Kidney glomerular epithelial cell (primary cell): Measurements from ENCODE around the gene MTMR12.
"Not testable (repeated sequence)": the region's sequence is repeated elsewhere in the genome, so short reads cannot be mapped to it uniquely, and the experiment has no call there.

Experiments used
- DNase-seq: peaks from one replicate; lab custom pipeline; 2025; lab: John Stamatoyannopoulos, UW

MTMR12 gene

GRCh38 chr5:32323741-32324140 is 11.0 kb upstream of the MTMR12 start:
- DNase-seq = no peak

GRCh38 chr5:32322882-32323281 is 10.1 kb upstream of the MTMR12 start:
- no peak for DNase-seq

- not testable (repeated sequence) for DNase-seq
These were observed 9.0 kb upstream of the MTMR12 start for GRCh38 chr5:32321787-32322186.

- DNase-seq = no peak
These were observed 7.8 kb upstream of the MTMR12 start for GRCh38 chr5:32320576-32320975.

DNA sequence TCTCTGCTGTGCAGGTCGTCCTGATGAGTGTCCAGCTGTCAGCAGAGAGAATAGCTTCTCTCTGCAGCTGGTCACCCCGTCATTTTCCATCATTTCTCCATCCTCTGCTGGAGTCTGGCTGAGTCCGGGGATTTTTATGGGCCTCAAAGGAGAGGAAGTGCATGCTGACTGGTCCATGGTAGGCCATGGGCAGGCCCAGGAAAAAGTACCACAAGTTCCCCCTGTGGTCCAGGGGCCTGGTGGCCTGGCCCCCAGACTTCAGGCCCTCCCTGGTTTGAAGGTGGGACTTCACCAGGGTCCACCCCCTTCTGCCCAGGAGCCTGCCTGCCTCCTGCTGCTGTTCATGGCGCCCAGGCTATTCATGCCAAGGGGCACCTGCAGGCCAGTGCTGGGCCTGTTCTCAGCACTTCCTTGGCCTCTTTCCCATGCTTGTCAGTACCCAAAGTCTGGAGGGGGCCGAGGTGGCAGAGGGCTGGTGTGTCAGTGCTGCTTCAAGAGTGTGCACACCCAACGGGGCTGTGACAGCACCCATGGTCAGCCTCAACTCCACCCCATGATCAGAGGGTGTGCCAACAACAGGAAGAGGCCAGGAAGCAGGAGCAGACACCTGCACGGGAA is 7.3 kb upstream of the MTMR12 start:
- no peak for DNase-seq

DNA sequence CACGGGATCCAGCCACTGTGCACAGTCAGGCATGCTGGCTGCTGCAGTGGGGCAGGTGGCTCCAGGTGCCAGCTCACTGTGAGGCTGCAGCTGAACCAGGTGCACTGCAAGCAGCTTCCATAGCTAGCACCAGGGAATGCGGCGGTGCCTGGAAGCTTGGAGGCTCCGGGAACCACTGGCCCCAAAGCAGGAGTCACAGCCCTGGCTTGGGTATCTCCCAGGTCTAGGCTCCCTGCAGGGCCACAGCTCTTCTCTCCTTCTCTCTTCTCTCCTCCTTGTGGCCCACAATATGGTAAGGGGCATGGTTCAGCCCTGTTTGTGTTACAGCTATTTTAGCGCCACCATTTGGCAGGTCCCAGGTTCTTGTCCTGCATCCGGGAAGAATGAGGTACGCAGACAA is 6.7 kb upstream of the MTMR12 start:
- DNase-seq = no peak

GRCh38 chr5:32317041-32317440 is 4.3 kb upstream of the MTMR12 start:
- DNase-seq = no peak

- no peak for DNase-seq
These were observed 2.7 kb upstream of the MTMR12 start for GRCh38 chr5:32315221-32316014.

GRCh38 chr5:32314658-32315057 is 1.9 kb upstream of the MTMR12 start:
- DNase-seq = no peak

DNA sequence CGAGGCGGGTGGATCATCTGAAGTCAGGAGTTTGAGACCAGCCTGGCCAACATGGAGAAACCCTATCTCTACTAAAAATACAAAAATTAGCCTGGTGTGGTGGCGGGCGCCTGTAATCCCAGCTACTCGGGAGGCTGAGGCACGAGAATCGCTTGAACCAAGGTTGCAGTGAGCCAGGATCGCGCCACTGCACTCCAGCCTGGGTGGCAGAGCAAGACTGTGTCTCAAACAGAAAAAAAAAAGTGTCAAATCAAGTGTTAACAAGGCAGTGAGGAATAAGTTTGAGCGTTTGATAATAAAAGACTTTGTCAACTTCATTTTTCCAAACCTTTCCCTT is 1.4 kb upstream of the MTMR12 start:
- DNase-seq = not testable (repeated sequence)

DNA sequence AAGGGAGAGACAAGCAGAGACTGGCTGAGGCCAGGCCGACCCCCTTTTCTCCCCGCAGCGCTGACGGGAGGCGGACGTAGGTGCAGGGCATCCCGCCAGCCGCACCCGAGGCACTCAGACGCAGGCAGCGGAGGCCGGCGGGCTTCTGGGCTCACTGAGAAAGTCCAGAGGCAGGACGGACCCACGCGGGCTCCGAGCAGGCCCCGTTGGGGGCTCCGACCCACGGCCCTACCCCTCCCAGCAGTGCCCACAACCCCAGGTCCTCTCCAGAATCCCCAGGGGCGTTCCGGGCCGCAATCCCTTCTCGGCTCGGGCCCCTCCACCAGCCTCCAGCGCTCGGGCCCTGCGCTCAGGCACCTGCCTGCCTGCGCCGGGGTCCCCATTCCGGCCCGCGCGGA is 543 bp downstream of the MTMR12 start:
- peak; percentile 28 for DNase-seq

GRCh38 chr5:32311404-32312196 is 1.1 kb downstream of the MTMR12 start:
- no peak for DNase-seq

DNA sequence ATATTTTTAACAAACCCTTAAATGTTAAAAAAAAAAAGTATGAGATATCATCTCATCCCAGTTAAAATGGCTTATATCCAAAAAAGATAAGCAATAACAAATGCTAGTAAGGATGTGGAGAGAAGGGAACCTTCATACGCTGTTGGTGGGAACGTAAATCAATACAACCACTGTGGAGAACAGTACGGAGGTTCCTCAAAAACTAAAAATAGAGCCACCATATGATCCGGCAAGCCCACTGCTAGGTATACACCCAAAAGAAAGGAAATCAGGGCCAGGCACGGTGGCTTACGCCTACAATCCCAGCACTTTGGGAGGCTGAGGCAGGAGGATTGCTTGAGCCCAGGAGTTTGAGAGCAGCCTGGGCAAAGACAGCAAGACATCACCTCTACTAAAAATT is 3.0 kb downstream of the MTMR12 start:
- no peak for DNase-seq

DNA sequence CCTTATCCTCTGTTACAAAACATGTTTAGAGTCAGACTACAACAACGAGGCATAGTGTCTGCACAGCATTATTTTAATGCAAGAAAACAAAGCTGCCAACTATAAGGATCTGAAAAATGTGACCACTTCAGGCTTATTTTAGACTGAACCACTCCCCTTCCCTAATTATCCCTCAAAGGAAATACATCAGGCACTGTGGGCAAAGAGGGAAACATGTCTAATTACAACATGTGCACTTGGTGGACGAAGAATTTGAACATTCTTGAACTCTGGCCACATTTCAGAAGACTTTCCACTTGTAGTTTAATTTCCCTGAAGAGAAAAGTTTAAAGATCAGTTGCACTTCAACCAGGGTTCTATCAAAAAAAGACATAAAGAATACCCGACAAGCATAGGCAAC is 3.8 kb downstream of the MTMR12 start:
- no peak for DNase-seq

GRCh38 chr5:32307769-32308194 is 5.0 kb downstream of the MTMR12 start:
- DNase-seq = no peak

DNA sequence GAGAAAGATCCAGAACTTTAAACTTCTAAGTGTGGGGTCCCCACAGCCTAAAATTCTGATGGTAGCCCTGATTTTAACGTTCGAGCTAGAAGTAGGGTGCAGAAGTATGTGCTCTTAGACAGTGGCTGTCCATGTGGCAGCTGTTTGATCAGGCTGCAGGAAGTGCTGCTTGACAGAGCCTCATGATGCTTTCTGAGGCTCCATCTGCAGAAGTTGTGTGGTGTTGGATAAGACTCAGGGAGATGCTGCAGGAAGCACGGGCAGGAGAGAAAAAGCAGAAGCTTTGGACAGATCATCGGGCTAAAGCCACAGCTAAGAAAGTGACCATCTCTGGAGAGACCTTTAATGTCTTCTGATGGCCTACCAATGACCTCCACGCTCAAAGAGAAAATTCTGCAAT is 8.1 kb downstream of the MTMR12 start:
- no peak for DNase-seq

DNA sequence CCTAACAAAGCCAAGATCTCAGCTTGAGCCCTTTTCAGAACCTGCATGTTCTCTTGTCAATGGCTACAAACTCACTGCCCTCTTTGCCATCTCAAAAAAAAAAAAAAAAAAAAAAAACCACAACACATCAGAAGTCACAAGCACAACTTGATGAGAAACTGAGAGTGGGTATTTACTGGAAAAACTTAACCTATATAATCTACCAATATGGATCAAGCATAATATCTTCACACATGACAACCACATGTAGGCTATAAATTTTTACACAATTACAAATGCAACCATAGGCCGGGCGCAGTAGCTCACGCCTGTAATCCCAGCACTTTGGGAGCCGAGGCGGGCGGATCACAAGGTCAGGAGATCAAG is 9.0 kb downstream of the MTMR12 start:
- DNase-seq = no peak

GRCh38 chr5:32302835-32303754 is 9.6 kb downstream of the MTMR12 start:
- DNase-seq = peak; percentile 90

- DNase-seq = no peak
These were observed 10.8 kb downstream of the MTMR12 start for GRCh38 chr5:32301891-32302290.

DNA sequence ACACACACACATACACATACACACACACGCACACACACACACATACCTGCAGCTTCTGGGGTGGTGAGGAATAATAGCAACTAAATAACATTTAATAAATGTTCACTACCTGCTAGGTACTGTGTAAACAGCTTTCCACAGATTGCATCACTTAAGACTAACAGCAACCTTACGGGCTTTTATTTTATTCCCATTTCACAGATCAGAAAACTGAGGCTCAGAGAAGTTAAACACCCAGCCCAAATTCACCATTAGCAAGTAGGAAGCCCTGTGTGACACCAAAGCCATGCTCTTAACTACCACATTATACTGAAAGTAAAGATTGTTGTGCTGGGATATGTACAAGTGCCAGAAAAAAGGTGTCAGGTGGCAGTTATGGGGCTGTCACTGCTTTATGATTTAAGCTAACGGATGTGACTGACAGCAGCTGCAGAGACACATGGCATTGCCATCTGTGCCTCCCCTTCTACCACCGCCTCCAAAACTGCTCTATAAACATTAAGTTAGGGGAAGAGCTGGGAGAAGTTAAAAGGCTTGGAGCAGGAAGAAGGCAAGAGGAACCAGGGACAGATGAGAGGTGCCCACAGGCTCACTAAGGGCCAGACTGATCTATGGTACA is 13.6 kb downstream of the MTMR12 start:
- no peak for DNase-seq

- DNase-seq = peak; percentile 59
These were observed 14.7 kb downstream of the MTMR12 start for GRCh38 chr5:32298059-32298415.
